ENCODE data around the gene ATG4B. TPM values are rescaled to one million over a fixed set of nuclear protein-coding genes. Genes with fewer than 3 reads are reported as not detected.
A peak's percentile ranks its signal among the peaks of the same experiment; 100 is the strongest.

Gene ATG4B
- total RNA-seq, 4 donors from 2014 or later = 58.5 to 129 (median 86.2) TPM

DNA sequence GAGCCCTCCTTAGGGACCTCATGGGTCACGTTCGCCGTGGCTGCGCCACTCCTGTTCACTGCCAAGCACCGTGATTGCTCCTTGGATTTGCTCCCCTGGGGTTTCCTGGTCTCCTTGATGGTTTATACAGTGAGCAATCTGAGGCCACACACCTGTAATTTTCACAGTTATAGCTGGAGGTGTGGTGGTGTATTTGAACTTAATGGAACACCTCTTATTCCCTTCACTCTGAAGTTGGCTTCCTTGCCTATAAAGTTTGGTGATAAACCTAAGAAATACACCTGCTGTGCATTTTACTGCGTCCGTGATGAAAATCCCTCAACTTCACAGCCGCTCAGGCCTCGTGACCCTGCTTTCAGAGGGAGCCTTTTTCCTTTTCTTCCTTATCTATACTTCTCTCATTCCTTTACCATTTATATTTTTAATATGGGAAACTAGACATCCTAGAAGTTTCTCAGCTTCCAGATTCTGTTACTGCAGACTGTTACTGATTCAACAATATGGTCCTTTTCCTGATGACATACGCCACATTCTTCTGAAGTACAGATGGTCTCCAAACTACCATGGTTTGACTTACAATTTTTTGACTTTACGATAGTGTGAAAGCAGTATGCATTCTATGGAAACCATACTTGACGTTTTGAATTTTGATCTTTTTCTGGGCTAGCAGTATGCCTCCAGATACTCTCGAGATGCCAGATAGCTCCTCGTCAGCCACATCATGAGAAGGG, 8.6 kb downstream of the ATG4B start:
- DNase-seq = no peak
- WGBS, 2 donors = 92% methylated on average over 14 of the region's 14 CpGs
- H3K4me1 ChIP-seq = no peaks in the 10 kb centered on the region
- H3K4me3 ChIP-seq (replicated peaks in 1 of 3) = no peak overlapping the region
- no peaks in the 10 kb centered on the region for H3K9me3 ChIP-seq
- no peak overlapping the region for H3K27ac ChIP-seq
- intact Hi-C loops (cut with DNase I) = no loop called here
- TF ChIP-seq, protein P1, sequence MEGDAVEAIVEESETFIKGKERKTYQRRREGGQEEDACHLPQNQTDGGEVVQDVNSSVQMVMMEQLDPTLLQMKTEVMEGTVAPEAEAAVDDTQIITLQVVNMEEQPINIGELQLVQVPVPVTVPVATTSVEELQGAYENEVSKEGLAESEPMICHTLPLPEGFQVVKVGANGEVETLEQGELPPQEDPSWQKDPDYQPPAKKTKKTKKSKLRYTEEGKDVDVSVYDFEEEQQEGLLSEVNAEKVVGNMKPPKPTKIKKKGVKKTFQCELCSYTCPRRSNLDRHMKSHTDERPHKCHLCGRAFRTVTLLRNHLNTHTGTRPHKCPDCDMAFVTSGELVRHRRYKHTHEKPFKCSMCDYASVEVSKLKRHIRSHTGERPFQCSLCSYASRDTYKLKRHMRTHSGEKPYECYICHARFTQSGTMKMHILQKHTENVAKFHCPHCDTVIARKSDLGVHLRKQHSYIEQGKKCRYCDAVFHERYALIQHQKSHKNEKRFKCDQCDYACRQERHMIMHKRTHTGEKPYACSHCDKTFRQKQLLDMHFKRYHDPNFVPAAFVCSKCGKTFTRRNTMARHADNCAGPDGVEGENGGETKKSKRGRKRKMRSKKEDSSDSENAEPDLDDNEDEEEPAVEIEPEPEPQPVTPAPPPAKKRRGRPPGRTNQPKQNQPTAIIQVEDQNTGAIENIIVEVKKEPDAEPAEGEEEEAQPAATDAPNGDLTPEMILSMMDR (IDR thresholded peaks at IDR 0.05) = no peak
- TF ChIP-seq POLR2A (IDR thresholded peaks at IDR 0.05) = no peak
- no peaks in the 10 kb centered on the region for H3K27me3 ChIP-seq
- no peaks in the 10 kb centered on the region for H3K36me3 ChIP-seq

DNA sequence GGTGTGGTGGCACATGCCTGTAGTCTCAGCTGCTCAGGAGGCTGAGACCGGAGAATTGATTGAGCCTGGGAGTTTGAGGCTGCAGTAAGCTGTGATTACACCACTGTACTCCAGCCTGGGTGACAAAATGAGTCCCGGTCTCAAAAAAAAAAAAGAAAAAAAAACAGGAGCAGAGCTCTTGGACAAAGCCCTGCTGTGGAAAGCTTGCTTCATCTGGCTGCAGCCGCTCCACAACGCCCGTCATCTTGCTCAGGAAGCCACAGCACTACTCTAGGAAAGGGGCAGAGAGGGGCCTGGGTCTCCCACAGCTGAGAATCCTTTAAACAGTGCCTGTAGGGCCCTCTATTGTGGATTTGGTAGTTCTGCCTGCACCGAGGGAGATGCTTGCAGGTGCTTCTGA, 11.0 kb downstream of the ATG4B start:
- DNase-seq = no peak
- Histone ChIP-seq H3K27me3 (no peaks in the 10 kb centered on the region), H3K4me3 (replicated peaks in 1 of 3) (no peak overlapping the region), H3K27ac (no peak overlapping the region), H3K9me3 (no peaks in the 10 kb centered on the region), H3K4me1 (no peaks in the 10 kb centered on the region), H3K36me3 (peaks cover 9% of the 10 kb centered on the region in 2 donors)
- intact Hi-C loops (cut with DNase I) = no loop called here
- 81 to 82% methylated on average over 6 of the region's 6 CpGs for WGBS, 2 donors
- no peak for TF ChIP-seq POLR2A (IDR thresholded peaks at IDR 0.05)
- TF ChIP-seq, protein P1 (IDR thresholded peaks at IDR 0.05) = no peak

DNA sequence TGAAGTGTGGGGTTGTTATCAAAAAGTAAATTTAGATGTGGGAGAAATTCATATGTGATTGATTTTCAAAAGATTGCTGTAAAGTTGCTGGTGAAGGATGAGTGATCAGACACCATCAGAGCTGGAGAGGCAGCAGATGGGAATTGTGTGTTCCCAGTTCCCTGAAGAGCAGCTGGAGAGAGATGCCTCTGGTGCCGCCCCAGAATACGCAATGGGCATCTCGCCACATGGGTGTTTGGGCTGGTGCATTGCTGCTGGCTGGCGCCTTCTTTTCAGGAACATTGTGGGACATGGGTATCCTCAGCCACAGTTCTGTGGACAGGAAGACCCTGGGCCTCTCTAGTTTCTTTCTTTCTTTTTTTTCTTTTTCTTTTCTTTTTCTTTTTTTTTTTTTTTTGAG, 11.9 kb downstream of the ATG4B start:
- Histone ChIP-seq H3K4me1 (no peaks in the 10 kb centered on the region), H3K9me3 (no peaks in the 10 kb centered on the region), H3K36me3 (peaks cover 10% of the 10 kb centered on the region in 2 donors), H3K4me3 (replicated peaks in 1 of 3) (no peak overlapping the region), H3K27ac (no peak overlapping the region), H3K27me3 (no peaks in the 10 kb centered on the region)
- peak; percentile 33 to 38 for DNase-seq
- WGBS, 2 donors = 86 to 88% methylated on average over 4 of the region's 4 CpGs
- intact Hi-C loops (cut with DNase I) = no loop called here
- TF ChIP-seq, protein P1 (IDR thresholded peaks at IDR 0.05) = no peak
- no peak for TF ChIP-seq POLR2A (IDR thresholded peaks at IDR 0.05)

- Histone ChIP-seq H3K27ac (no peak overlapping the region), H3K4me3 (replicated peaks in 1 of 3) (no peak overlapping the region), H3K27me3 (no peaks in the 10 kb centered on the region), H3K36me3 (peaks cover 15% of the 10 kb centered on the region in 2 donors), H3K9me3 (no peaks in the 10 kb centered on the region), H3K4me1 (no peaks in the 10 kb centered on the region)
- intact Hi-C loops (cut with DNase I) = no loop called here
- TF ChIP-seq POLR2A (IDR thresholded peaks at IDR 0.05) = no peak
- TF ChIP-seq, protein P1 (IDR thresholded peaks at IDR 0.05) = no peak
- WGBS, 2 donors = 90 to 91% methylated on average over 6 of the region's 6 CpGs
- no peak for DNase-seq
These were observed 12.4 kb downstream of the ATG4B start for GRCh38 chr2:241649927-241650326.

DNA sequence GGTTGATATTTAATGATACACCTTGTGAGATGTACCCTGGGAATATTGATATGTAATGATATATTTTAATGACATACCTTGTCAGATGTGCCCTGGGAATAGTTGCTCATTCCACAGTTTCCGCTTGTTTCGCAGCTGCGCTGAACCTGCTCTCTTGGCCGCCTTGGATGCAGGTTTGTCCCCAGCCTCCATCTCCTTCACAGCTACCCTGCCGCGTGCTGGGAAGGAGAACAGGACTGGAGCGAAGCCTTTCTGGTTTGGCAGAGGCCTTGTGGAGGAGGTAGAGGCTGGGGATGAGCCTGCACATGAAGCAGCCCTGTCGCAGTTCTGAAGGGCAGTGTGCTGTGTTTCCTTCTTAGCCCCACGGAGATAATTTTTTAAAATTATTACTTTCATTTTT, 14.6 kb downstream of the ATG4B start:
- H3K27ac ChIP-seq = no peak overlapping the region
- TF ChIP-seq POLR2A (IDR thresholded peaks at IDR 0.05) = no peak
- TF ChIP-seq, protein P1 (IDR thresholded peaks at IDR 0.05) = no peak
- H3K36me3 ChIP-seq = peaks cover 29 to 33% of the 10 kb centered on the region in 2 donors
- 96 to 97% methylated on average over 9 of the region's 9 CpGs for WGBS, 2 donors
- no peak for DNase-seq
- H3K9me3 ChIP-seq = no peaks in the 10 kb centered on the region
- intact Hi-C loops (cut with DNase I) = no loop called here
- no peaks in the 10 kb centered on the region for H3K4me1 ChIP-seq
- no peak overlapping the region for H3K4me3 ChIP-seq (replicated peaks in 1 of 3)
- H3K27me3 ChIP-seq = no peaks in the 10 kb centered on the region

Data from thyroid gland (tissue), 4 donors.